ENCODE results near the gene BLTP3A.
"Not testable (repeated sequence)": the region's sequence is repeated elsewhere in the genome, so short reads cannot be mapped to it uniquely, and the experiment has no call there.

BLTP3A gene, protein sequence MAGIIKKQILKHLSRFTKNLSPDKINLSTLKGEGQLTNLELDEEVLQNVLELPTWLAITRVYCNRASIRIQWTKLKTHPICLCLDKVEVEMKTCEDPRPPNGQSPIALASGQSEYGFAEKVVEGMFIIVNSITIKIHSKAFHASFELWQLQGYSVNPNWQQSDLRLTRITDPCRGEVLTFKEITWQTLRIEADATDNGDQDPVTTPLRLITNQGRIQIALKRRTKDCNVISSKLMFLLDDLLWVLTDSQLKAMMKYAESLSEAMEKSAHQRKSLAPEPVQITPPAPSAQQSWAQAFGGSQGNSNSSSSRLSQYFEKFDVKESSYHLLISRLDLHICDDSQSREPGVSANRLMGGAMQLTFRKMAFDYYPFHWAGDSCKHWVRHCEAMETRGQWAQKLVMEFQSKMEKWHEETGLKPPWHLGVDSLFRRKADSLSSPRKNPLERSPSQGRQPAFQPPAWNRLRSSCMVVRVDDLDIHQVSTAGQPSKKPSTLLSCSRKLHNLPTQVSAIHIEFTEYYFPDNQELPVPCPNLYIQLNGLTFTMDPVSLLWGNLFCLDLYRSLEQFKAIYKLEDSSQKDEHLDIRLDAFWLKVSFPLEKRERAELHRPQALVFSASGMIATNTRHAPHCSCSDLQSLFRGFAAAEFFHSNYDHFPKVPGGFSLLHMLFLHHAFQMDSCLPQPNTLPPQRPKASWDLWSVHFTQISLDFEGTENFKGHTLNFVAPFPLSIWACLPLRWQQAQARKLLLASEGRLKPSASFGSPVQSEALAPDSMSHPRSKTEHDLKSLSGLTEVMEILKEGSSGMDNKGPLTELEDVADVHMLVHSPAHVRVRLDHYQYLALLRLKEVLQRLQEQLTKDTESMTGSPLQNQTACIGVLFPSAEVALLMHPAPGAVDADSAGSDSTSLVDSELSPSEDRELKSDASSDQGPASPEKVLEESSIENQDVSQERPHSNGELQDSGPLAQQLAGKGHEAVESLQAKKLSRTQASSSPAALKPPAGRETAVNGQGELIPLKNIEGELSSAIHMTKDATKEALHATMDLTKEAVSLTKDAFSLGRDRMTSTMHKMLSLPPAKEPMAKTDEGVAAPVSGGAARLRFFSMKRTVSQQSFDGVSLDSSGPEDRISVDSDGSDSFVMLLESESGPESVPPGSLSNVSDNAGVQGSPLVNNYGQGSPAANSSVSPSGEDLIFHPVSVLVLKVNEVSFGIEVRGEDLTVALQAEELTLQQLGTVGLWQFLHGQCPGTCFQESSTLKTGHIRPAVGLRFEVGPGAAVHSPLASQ (N-terminal part only)

DNA sequence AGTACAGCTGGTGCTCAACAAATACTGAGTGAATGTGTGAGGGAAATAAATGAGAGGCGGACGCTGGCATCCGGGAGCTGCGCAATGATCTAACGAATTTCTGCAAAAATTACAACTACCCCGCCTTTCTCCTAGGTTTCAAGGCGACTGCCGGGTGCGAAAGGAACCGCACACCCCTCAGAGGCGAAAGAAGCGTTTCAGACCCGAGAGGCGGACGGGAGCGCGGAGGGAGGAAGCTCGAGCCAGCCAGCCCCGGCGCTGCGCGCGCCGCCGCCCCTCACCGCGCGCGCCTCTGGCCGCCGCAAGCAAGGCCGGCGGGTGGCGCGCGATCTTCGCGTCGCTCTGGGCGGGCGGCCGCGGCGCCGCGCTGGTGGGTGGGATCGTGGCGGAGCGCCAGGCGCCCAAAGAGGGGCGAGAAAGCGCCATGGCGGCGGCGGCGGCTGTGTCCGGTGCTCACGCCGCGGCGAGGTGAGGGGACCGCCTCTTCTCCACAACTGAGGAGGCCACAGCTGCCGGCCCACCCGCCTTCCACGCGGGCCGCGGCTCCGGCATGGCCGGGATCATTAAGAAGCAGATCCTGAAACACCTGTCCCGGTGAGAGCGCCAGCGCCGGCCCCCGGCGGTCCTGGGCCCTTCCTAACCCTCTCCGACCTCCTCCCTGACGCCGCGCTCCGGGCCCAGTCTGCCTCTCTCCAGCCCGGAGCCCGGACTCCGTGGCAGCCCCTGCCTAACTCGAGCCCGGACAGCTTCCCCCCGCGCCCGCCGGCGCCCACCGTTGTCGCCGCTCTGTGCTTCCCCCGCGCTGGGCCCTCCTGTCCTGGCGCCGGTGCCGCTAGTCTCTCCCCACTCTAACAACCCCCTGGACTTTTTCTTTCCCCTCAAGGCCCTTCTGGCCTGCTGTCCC, at the start of gene BLTP3A:
Gene BLTP3A (plus strand): TSS at position 383 of the 904 bp plus-strand sequence. CDS start 168 bp downstream, at position 551.
- TF ChIP-seq GLIS3 (CRISPR knock-in tag; IDR thresholded peaks at IDR 0.05) (no peak), CSDC2 (CRISPR knock-in tag; IDR thresholded peaks at IDR 0.05) (no peak), TCF4 (CRISPR knock-in tag; IDR thresholded peaks at IDR 0.05; ENCODE audit: borderline replicate concordance) (no peak), ZNF565 (CRISPR knock-in tag; conservative IDR thresholded peaks at IDR 0.05; ENCODE audit: low read depth) (no peak), TOX (CRISPR knock-in tag; IDR thresholded peaks at IDR 0.05; ENCODE audit: borderline replicate concordance) (no peak)
- ATAC-seq = peak; percentile 88

DNA sequence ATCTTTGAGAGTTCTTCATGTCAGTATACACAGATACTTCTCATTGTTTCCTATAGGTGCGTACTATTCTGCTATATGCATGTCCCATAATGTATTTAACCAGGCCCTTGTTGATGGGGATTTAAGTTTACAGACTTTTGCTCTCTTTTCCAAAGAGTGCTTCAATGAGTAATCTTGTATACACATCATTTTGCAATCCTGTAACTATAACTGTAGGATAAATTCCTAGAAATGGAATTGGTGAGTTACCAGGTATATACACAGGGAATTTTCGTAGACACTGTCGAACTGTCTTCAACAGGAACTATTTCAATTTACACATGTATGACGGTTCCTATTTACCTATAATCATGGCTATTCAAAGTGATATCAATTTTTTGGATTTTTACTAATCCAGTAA, 49.8 kb upstream of the BLTP3A start:
- TF ChIP-seq ZNF565 (CRISPR knock-in tag; conservative IDR thresholded peaks at IDR 0.05; ENCODE audit: low read depth) = no peak
- no peak for ATAC-seq

DNA sequence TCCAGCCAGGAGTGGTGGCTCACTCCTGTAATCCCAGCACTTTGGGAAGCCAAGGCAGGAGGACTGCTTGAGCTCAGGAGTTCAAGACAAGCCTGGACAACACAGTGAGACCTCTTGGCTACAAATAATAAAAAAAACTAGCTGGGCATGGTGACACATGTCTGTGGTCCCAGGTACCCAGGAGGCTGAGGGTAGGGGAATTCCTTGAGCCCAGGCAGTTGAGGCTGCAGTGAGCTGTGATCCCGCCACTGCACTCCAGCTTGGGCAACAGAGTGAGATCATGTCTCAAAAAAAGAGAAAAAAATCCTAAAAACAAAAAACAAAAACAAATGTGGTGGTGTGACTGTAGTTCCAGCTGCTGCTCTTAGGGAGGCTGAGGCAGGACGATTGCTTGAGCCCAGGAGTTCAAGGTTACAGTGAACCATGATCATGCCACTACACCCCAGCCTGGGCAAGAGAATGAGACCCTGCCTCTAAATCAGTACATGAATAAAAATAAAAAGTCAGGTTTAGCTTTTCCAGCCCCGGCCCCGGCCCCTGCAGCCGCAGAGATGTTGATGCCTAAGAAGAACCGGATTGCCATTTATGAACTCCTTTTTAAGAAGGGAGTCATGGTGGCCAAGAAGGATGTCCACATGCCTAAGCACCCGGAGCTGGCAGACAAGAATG, 48.1 kb upstream of the BLTP3A start:
- no peak for ATAC-seq
- TF ChIP-seq TOX (CRISPR knock-in tag; IDR thresholded peaks at IDR 0.05; ENCODE audit: borderline replicate concordance) (no peak), ESRRG (CRISPR knock-in tag; IDR thresholded peaks at IDR 0.05) (no peak), PPARA (CRISPR knock-in tag; IDR thresholded peaks at IDR 0.05; ENCODE audit: borderline replicate concordance) (no peak), ZNF8 (CRISPR knock-in tag; IDR thresholded peaks at IDR 0.05) (no peak), OSR1 (CRISPR knock-in tag; IDR thresholded peaks at IDR 0.05) (no peak), ISL1 (CRISPR knock-in tag; IDR thresholded peaks at IDR 0.05) (no peak), ZNF565 (CRISPR knock-in tag; conservative IDR thresholded peaks at IDR 0.05; ENCODE audit: low read depth) (no peak), GLIS3 (CRISPR knock-in tag; IDR thresholded peaks at IDR 0.05) (no peak), TCF4 (CRISPR knock-in tag; IDR thresholded peaks at IDR 0.05; ENCODE audit: borderline replicate concordance) (no peak), CSDC2 (CRISPR knock-in tag; IDR thresholded peaks at IDR 0.05) (no peak), SNAI2 (CRISPR knock-in tag; IDR thresholded peaks at IDR 0.05) (no peak), RARB (CRISPR knock-in tag; IDR thresholded peaks at IDR 0.05) (no peak), ZFP30 (CRISPR knock-in tag; IDR thresholded peaks at IDR 0.05) (no peak), ZFP3 (CRISPR knock-in tag; IDR thresholded peaks at IDR 0.05) (no peak)
- TF ChIP-seq, protein P1, sequence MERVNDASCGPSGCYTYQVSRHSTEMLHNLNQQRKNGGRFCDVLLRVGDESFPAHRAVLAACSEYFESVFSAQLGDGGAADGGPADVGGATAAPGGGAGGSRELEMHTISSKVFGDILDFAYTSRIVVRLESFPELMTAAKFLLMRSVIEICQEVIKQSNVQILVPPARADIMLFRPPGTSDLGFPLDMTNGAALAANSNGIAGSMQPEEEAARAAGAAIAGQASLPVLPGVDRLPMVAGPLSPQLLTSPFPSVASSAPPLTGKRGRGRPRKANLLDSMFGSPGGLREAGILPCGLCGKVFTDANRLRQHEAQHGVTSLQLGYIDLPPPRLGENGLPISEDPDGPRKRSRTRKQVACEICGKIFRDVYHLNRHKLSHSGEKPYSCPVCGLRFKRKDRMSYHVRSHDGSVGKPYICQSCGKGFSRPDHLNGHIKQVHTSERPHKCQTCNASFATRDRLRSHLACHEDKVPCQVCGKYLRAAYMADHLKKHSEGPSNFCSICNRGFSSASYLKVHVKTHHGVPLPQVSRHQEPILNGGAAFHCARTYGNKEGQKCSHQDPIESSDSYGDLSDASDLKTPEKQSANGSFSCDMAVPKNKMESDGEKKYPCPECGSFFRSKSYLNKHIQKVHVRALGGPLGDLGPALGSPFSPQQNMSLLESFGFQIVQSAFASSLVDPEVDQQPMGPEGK (CRISPR knock-in tag; IDR thresholded peaks at IDR 0.05; ENCODE audit: borderline replicate concordance) = no peak
- TF ChIP-seq, protein P2, sequence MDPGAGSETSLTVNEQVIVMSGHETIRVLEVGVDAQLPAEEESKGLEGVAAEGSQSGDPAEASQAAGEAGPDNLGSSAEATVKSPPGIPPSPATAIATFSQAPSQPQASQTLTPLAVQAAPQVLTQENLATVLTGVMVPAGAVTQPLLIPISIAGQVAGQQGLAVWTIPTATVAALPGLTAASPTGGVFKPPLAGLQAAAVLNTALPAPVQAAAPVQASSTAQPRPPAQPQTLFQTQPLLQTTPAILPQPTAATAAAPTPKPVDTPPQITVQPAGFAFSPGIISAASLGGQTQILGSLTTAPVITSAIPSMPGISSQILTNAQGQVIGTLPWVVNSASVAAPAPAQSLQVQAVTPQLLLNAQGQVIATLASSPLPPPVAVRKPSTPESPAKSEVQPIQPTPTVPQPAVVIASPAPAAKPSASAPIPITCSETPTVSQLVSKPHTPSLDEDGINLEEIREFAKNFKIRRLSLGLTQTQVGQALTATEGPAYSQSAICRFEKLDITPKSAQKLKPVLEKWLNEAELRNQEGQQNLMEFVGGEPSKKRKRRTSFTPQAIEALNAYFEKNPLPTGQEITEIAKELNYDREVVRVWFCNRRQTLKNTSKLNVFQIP (CRISPR knock-in tag; IDR thresholded peaks at IDR 0.05; ENCODE audit: borderline replicate concordance, low read depth) = no peak
- TF ChIP-seq, protein P3, sequence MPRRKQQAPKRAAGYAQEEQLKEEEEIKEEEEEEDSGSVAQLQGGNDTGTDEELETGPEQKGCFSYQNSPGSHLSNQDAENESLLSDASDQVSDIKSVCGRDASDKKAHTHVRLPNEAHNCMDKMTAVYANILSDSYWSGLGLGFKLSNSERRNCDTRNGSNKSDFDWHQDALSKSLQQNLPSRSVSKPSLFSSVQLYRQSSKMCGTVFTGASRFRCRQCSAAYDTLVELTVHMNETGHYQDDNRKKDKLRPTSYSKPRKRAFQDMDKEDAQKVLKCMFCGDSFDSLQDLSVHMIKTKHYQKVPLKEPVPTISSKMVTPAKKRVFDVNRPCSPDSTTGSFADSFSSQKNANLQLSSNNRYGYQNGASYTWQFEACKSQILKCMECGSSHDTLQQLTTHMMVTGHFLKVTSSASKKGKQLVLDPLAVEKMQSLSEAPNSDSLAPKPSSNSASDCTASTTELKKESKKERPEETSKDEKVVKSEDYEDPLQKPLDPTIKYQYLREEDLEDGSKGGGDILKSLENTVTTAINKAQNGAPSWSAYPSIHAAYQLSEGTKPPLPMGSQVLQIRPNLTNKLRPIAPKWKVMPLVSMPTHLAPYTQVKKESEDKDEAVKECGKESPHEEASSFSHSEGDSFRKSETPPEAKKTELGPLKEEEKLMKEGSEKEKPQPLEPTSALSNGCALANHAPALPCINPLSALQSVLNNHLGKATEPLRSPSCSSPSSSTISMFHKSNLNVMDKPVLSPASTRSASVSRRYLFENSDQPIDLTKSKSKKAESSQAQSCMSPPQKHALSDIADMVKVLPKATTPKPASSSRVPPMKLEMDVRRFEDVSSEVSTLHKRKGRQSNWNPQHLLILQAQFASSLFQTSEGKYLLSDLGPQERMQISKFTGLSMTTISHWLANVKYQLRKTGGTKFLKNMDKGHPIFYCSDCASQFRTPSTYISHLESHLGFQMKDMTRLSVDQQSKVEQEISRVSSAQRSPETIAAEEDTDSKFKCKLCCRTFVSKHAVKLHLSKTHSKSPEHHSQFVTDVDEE (CRISPR knock-in tag; IDR thresholded peaks at IDR 0.05) = no peak
- TF ChIP-seq, protein P4, sequence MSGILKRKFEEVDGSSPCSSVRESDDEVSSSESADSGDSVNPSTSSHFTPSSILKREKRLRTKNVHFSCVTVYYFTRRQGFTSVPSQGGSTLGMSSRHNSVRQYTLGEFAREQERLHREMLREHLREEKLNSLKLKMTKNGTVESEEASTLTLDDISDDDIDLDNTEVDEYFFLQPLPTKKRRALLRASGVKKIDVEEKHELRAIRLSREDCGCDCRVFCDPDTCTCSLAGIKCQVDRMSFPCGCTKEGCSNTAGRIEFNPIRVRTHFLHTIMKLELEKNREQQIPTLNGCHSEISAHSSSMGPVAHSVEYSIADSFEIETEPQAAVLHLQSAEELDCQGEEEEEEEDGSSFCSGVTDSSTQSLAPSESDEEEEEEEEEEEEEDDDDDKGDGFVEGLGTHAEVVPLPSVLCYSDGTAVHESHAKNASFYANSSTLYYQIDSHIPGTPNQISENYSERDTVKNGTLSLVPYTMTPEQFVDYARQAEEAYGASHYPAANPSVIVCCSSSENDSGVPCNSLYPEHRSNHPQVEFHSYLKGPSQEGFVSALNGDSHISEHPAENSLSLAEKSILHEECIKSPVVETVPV (CRISPR knock-in tag; IDR thresholded peaks at IDR 0.05) = no peak

DNA sequence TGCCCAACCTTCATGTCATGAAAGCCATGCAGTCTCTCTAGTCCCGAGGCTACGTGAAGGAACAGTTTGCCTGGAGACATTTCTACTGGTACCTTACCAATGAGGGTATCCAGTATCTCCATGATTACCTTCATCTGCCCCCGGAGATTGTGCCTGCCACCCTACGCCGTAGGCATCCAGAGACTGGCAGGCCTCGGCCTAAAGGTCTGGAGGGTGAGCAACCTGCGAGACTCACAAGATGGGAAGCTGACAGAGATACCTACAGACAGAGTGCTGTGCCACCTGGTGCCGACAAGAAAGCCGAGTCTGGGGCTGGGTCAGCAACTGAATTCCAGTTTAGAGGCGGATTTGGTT, 47.6 kb upstream of the BLTP3A start:
- ATAC-seq = not testable (repeated sequence)
